K562 (cell line): ENCODE results near the gene PAQR7. TPM values are rescaled to one million over a fixed set of nuclear protein-coding genes. Genes with fewer than 3 reads are reported as not detected.

ENCODE experiments used
- MEF2A ChIP-seq: IDR thresholded peaks from 2 replicates; pipeline ENCODE4 v1.6.1; 2011; ENCODE audit warnings: low read depth, mild to moderate bottlenecking, low read length, moderate library complexity; ENCODE audit not compliant: control insufficient read depth
- YY1 ChIP-seq, 3 experiments: IDR thresholded peaks; 2 replicates each; pipeline ENCODE4 v1.6.1; 2011; ENCODE audit warnings: low read length in 2 of 3, mild to moderate bottlenecking in 2 of 3, moderate library complexity in 2 of 3, borderline replicate concordance in 1 of 3, control low read depth in 1 of 3, low read depth in 1 of 3; ENCODE audit not compliant: insufficient read depth in 3 of 3, insufficient replicate concordance in 2 of 3, control insufficient read depth in 1 of 3, insufficient read length in 1 of 3; ENCODE audit errors: extremely low read depth in 1 of 3
- ZBTB7A ChIP-seq: IDR thresholded peaks from 2 replicates; pipeline ENCODE4 v1.6.1; 2011; ENCODE audit warnings: low read depth, mild to moderate bottlenecking, low read length, moderate library complexity, borderline replicate concordance; ENCODE audit not compliant: control insufficient read depth
- polyA plus RNA-seq, 8 experiments: library from polyadenylated mRNA; depleted of rRNA in 4 of 8; stranded (reverse) in 5 of 8; unstranded in 3 of 8; fragments of >200 nt; fragmentation: Nextera tagmentation in 2 of 8; fragmentation: Illumina TruSeq in 1 of 8; extraction: Ambion mirVana in 2 of 8; extraction: Trizol in 1 of 8; gene quantifications; 2 replicates each; pipeline versions ENCODE4 v1.2.1 to v1.2.3, GENCODE V29; 2011 to 2014; ENCODE audit warnings: inconsistent platforms in 1 of 8, missing spikeins in 1 of 8
- total RNA-seq, 7 experiments: library from RNA; depleted of rRNA in 6 of 7; stranded (reverse); fragments of >200 nt in 6 of 7; fragmentation: Illumina TruSeq in 2 of 7; extraction: Trizol in 2 of 7; gene quantifications; 2 replicates each; pipeline versions ENCODE4 v1.2.1 to v1.2.3, GENCODE V29; 2011 to 2021; ENCODE audit warnings: low replicate concordance in 1 of 7
- TF ChIP-seq, protein P1 (sequence below), 2 experiments: fragments of 450-650 bp; conservative IDR thresholded peaks; 2 replicates each; pipeline ENCODE4 v1.6.1; 2017; ENCODE audit warnings: mild to moderate bottlenecking in 2 of 2, moderate library complexity in 2 of 2
- TF ChIP-seq, protein P2 (sequence below): sonication (generic); formaldehyde crosslinking; IDR thresholded peaks from 2 replicates; pipeline ENCODE4 v1.8.0; 2022; ENCODE audit warnings: mild to moderate bottlenecking, low read depth, missing genetic modification reagents
- TF ChIP-seq, protein P3 (sequence below): sonication (generic); formaldehyde crosslinking; IDR thresholded peaks from 2 replicates; pipeline ENCODE4 v1.8.0; 2022; ENCODE audit warnings: mild to moderate bottlenecking, missing genetic modification reagents
- TF ChIP-seq, protein P4 (sequence below): fragments of 250-450 bp; sonication (Bioruptor Pico); IDR thresholded peaks from 2 replicates; pipeline ENCODE4 v1.6.1; 2021; ENCODE audit warnings: mild to moderate bottlenecking
- TF ChIP-seq, protein P5 (sequence below): IDR thresholded peaks from 2 replicates; pipeline ENCODE4 v1.6.1; 2011; ENCODE audit warnings: borderline replicate concordance, low read depth, mild to moderate bottlenecking, moderate library complexity, low read length; ENCODE audit not compliant: insufficient read depth, poor library complexity, severe bottlenecking
- TF ChIP-seq, protein P6 (sequence below): fragments of 450-650 bp; IDR thresholded peaks from 2 replicates; pipeline ENCODE4 v1.6.1; 2017; ENCODE audit warnings: antibody characterized with exemption, mild to moderate bottlenecking

The PAQR7 gene
- total and polyA plus RNA-seq, 9 of the 15 experiments (the other 6 are each of a cell fraction or from before 2014, with no cell fraction given) = 1.1 to 5.2 (median 2.6) TPM

DNA sequence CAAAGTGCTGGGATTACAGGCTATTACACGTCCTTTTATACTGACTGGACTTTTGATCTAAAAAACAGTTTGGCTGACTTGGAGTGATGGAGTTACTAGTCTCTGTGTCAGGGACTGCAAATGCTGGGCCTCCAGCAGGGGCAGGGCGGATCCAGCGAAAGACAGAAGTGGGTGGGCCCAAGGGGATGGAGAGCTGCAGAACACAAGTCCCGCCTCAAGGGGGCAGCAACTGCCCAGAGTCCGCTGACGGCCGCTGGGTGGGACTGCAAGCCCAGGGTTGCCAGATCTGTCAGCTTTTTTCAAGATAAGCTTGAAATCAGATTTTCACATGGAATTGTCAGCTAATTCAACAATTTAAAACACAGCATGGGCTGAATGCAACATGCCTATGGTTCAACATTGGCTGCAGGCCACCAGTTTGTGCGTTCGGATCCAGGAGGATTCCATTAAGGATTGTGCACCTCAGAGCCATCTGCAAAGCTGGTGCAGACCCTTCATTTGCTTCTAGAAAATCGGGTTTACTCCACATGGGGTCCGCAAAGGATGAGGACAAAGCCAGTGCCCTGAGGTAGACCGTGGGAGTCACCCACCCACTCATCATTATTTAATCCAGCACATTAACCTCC lies 20.0 kb upstream of the PAQR7 start (continued):
- TF ChIP-seq, protein P1, sequence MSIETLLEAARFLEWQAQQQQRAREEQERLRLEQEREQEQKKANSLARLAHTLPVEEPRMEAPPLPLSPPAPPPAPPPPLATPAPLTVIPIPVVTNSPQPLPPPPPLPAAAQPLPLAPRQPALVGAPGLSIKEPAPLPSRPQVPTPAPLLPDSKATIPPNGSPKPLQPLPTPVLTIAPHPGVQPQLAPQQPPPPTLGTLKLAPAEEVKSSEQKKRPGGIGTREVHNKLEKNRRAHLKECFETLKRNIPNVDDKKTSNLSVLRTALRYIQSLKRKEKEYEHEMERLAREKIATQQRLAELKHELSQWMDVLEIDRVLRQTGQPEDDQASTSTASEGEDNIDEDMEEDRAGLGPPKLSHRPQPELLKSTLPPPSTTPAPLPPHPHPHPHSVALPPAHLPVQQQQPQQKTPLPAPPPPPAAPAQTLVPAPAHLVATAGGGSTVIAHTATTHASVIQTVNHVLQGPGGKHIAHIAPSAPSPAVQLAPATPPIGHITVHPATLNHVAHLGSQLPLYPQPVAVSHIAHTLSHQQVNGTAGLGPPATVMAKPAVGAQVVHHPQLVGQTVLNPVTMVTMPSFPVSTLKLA (conservative IDR thresholded peaks at IDR 0.05) = peak; percentile 48 to 58; a peak in 3 of 4 replicates
- peak in 2 of 3 experiments; percentile 56 to 66 for TF ChIP-seq YY1 (IDR thresholded peaks at IDR 0.05; ENCODE audit: borderline replicate concordance in 1 of 3, control insufficient read depth in 1 of 3, extremely low read depth in 1 of 3, insufficient read depth in 3 of 3, insufficient read length in 1 of 3, insufficient replicate concordance in 2 of 3, low read depth in 1 of 3, low read length in 2 of 3)
- TF ChIP-seq ZBTB7A = peak; percentile 58; the same call in 1 of the 2 replicates
- TF ChIP-seq, protein P2, sequence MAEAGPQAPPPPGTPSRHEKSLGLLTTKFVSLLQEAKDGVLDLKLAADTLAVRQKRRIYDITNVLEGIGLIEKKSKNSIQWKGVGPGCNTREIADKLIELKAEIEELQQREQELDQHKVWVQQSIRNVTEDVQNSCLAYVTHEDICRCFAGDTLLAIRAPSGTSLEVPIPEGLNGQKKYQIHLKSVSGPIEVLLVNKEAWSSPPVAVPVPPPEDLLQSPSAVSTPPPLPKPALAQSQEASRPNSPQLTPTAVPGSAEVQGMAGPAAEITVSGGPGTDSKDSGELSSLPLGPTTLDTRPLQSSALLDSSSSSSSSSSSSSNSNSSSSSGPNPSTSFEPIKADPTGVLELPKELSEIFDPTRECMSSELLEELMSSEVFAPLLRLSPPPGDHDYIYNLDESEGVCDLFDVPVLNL (CRISPR knock-in tag) = no peak
- TF ChIP-seq, protein P3, sequence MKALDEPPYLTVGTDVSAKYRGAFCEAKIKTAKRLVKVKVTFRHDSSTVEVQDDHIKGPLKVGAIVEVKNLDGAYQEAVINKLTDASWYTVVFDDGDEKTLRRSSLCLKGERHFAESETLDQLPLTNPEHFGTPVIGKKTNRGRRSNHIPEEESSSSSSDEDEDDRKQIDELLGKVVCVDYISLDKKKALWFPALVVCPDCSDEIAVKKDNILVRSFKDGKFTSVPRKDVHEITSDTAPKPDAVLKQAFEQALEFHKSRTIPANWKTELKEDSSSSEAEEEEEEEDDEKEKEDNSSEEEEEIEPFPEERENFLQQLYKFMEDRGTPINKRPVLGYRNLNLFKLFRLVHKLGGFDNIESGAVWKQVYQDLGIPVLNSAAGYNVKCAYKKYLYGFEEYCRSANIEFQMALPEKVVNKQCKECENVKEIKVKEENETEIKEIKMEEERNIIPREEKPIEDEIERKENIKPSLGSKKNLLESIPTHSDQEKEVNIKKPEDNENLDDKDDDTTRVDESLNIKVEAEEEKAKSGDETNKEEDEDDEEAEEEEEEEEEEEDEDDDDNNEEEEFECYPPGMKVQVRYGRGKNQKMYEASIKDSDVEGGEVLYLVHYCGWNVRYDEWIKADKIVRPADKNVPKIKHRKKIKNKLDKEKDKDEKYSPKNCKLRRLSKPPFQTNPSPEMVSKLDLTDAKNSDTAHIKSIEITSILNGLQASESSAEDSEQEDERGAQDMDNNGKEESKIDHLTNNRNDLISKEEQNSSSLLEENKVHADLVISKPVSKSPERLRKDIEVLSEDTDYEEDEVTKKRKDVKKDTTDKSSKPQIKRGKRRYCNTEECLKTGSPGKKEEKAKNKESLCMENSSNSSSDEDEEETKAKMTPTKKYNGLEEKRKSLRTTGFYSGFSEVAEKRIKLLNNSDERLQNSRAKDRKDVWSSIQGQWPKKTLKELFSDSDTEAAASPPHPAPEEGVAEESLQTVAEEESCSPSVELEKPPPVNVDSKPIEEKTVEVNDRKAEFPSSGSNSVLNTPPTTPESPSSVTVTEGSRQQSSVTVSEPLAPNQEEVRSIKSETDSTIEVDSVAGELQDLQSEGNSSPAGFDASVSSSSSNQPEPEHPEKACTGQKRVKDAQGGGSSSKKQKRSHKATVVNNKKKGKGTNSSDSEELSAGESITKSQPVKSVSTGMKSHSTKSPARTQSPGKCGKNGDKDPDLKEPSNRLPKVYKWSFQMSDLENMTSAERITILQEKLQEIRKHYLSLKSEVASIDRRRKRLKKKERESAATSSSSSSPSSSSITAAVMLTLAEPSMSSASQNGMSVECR (CRISPR knock-in tag) = peak; percentile 71
- TF ChIP-seq, protein P4, sequence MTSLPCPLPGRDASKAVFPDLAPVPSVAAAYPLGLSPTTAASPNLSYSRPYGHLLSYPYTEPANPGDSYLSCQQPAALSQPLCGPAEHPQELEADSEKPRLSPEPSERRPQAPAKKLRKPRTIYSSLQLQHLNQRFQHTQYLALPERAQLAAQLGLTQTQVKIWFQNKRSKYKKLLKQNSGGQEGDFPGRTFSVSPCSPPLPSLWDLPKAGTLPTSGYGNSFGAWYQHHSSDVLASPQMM (CRISPR knock-in tag) = no peak
- TF ChIP-seq MEF2A = no peak
- TF ChIP-seq, protein P5, sequence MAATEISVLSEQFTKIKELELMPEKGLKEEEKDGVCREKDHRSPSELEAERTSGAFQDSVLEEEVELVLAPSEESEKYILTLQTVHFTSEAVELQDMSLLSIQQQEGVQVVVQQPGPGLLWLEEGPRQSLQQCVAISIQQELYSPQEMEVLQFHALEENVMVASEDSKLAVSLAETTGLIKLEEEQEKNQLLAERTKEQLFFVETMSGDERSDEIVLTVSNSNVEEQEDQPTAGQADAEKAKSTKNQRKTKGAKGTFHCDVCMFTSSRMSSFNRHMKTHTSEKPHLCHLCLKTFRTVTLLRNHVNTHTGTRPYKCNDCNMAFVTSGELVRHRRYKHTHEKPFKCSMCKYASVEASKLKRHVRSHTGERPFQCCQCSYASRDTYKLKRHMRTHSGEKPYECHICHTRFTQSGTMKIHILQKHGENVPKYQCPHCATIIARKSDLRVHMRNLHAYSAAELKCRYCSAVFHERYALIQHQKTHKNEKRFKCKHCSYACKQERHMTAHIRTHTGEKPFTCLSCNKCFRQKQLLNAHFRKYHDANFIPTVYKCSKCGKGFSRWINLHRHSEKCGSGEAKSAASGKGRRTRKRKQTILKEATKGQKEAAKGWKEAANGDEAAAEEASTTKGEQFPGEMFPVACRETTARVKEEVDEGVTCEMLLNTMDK = peak; percentile 91
- TF ChIP-seq, protein P6, sequence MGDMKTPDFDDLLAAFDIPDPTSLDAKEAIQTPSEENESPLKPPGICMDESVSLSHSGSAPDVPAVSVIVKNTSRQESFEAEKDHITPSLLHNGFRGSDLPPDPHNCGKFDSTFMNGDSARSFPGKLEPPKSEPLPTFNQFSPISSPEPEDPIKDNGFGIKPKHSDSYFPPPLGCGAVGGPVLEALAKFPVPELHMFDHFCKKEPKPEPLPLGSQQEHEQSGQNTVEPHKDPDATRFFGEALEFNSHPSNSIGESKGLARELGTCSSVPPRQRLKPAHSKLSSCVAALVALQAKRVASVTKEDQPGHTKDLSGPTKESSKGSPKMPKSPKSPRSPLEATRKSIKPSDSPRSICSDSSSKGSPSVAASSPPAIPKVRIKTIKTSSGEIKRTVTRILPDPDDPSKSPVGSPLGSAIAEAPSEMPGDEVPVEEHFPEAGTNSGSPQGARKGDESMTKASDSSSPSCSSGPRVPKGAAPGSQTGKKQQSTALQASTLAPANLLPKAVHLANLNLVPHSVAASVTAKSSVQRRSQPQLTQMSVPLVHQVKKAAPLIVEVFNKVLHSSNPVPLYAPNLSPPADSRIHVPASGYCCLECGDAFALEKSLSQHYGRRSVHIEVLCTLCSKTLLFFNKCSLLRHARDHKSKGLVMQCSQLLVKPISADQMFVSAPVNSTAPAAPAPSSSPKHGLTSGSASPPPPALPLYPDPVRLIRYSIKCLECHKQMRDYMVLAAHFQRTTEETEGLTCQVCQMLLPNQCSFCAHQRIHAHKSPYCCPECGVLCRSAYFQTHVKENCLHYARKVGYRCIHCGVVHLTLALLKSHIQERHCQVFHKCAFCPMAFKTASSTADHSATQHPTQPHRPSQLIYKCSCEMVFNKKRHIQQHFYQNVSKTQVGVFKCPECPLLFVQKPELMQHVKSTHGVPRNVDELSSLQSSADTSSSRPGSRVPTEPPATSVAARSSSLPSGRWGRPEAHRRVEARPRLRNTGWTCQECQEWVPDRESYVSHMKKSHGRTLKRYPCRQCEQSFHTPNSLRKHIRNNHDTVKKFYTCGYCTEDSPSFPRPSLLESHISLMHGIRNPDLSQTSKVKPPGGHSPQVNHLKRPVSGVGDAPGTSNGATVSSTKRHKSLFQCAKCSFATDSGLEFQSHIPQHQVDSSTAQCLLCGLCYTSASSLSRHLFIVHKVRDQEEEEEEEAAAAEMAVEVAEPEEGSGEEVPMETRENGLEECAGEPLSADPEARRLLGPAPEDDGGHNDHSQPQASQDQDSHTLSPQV = peak; percentile 80
